Endothelial cell of umbilical vein (primary cell): ENCODE data around the gene PPP1CA. TPM values are rescaled to one million over a fixed set of nuclear protein-coding genes. Genes with fewer than 3 reads are reported as not detected.

Experiments
- BruUV-seq: library from RNA; stranded (reverse); fragments of 400-500 nt; replicated peaks from 2 replicates; lab custom pipeline; 2021; lab: Mats Ljungman, UMichigan
- CTCF ChIA-PET: fragments of 300-600, 350-600 bp; sonication (Branson Sonifier 250); formaldehyde crosslinking; loops from one replicate; lab custom pipeline; 2021; ENCODE audit warnings: antibody characterized with exemption, inconsistent platforms; lab: Charles Lee
- POLR2A ChIA-PET: fragments of 300-600, 350-600 bp; sonication (Branson Sonifier 250); formaldehyde crosslinking; loops from one replicate; lab custom pipeline; 2021; ENCODE audit warnings: antibody characterized with exemption, inconsistent platforms; lab: Charles Lee
- DNase-seq: peaks from one replicate; pipeline ENCODE4 v3.0.0-alpha.2; 2011; ENCODE audit warnings: low read depth, low spot score
- FAIRE-seq: peaks from 2 replicates; lab custom pipeline; 2011; peaks lifted over from hg19 to GRCh38; lab: Jason Lieb, UNC
- H2AFZ ChIP-seq: 2 replicates; pipeline ENCODE4 v1.6.0; 2012; ENCODE audit warnings: low read depth, low read length, control low read depth, inconsistent platforms
- H3K27ac ChIP-seq: 2 replicates; pipeline ENCODE4 v1.5.1; 2011; ENCODE audit warnings: low read depth, mild to moderate bottlenecking, control low read depth, low read length, moderate library complexity; ENCODE audit not compliant: insufficient read depth
- H3K27me3 ChIP-seq, 2 experiments: 2 replicates each; pipeline versions ENCODE4 v1.6.0 to v1.6.1; 2011; ENCODE audit warnings: low read length in 2 of 2, mixed read lengths in 1 of 2; ENCODE audit not compliant: control insufficient read depth in 2 of 2, insufficient read depth in 2 of 2
- H3K36me3 ChIP-seq, 2 experiments: 2 replicates in 1 of 2; 3 replicates in 1 of 2; pipeline ENCODE4 v1.5.1; 2011; ENCODE audit warnings: low read length in 2 of 2, mild to moderate bottlenecking in 1 of 2, moderate library complexity in 1 of 2; ENCODE audit not compliant: control insufficient read depth in 2 of 2, insufficient read depth in 2 of 2; ENCODE audit errors: extremely low read depth in 1 of 2
- H3K4me1 ChIP-seq: 3 replicates; pipeline ENCODE4 v1.5.1; 2011; ENCODE audit warnings: mild to moderate bottlenecking, low read length; ENCODE audit not compliant: control insufficient read depth, insufficient read depth; ENCODE audit errors: extremely low read depth
- H3K4me2 ChIP-seq: 2 replicates; pipeline ENCODE4 v1.6.1; 2011; ENCODE audit warnings: low read length, control low read depth, mixed read lengths; ENCODE audit not compliant: insufficient read depth
- H3K4me3 ChIP-seq, 3 experiments: fragments of 200-600 bp in 1 of 3; sonication (generic), shearing (Covaris generic) in 1 of 3; replicated peaks in 1 of 3; 2 replicates each; pipeline ENCODE4 v1.5.1; 2011 to 2016; ENCODE audit warnings: control low read depth in 3 of 3, low read length in 3 of 3, mild to moderate bottlenecking in 2 of 3, inconsistent platforms in 1 of 3, low read depth in 1 of 3, moderate library complexity in 1 of 3; ENCODE audit not compliant: insufficient read depth in 1 of 3
- H3K79me2 ChIP-seq: 2 replicates; pipeline ENCODE4 v1.6.0; 2012; ENCODE audit warnings: low read length, inconsistent platforms; ENCODE audit not compliant: control insufficient read depth, insufficient read depth
- H3K9ac ChIP-seq: replicated peaks from 2 replicates; pipeline ENCODE3; 2011; ENCODE audit warnings: low read length, control low read depth; ENCODE audit not compliant: insufficient read depth; ENCODE audit errors: extremely low read depth
- H3K9me1 ChIP-seq: replicated peaks from 3 replicates; pipeline ENCODE4 v1.6.0; 2011; ENCODE audit warnings: mild to moderate bottlenecking, low read length; ENCODE audit not compliant: control insufficient read depth, insufficient read depth; ENCODE audit errors: extremely low read depth
- H3K9me3 ChIP-seq: replicated peaks from 2 replicates; pipeline ENCODE4 v1.5.1; 2012; ENCODE audit warnings: low read length, inconsistent platforms; ENCODE audit not compliant: control insufficient read depth, insufficient read depth
- H4K20me1 ChIP-seq: replicated peaks from 2 replicates; pipeline ENCODE3; 2011; ENCODE audit warnings: mild to moderate bottlenecking, low read length; ENCODE audit not compliant: control insufficient read depth, insufficient read depth; ENCODE audit errors: extremely low read depth
- EZH2 ChIP-seq: IDR thresholded peaks from 2 replicates; pipeline ENCODE4 v1.6.1; 2012; ENCODE audit warnings: borderline replicate concordance, low read depth, mild to moderate bottlenecking, moderate library complexity, low read length, inconsistent platforms; ENCODE audit not compliant: severe bottlenecking
- FOS ChIP-seq: IDR thresholded peaks from 2 replicates; pipeline ENCODE4 v1.6.1; 2011; ENCODE audit warnings: mild to moderate bottlenecking, low read length, moderate library complexity, borderline replicate concordance; ENCODE audit not compliant: insufficient read depth
- GATA2 ChIP-seq: IDR thresholded peaks from 2 replicates; pipeline ENCODE4 v1.7.0; 2011; ENCODE audit warnings: low read depth, mild to moderate bottlenecking, moderate library complexity, mixed read lengths, low read length; ENCODE audit not compliant: insufficient read length, insufficient read depth
- JUN ChIP-seq: IDR thresholded peaks from 2 replicates; pipeline ENCODE4 v1.6.1; 2011; ENCODE audit warnings: borderline replicate concordance, low read depth; ENCODE audit not compliant: insufficient read length, insufficient read depth
- MYC ChIP-seq: IDR thresholded peaks from one replicate; pipeline ENCODE4 v1.6.1; 2011; ENCODE audit warnings: mild to moderate bottlenecking, low read depth, low read length
- POLR2A ChIP-seq: IDR thresholded peaks from 2 replicates; pipeline ENCODE4 v1.6.1; 2012; ENCODE audit warnings: low read depth, mild to moderate bottlenecking, control low read depth, low read length
- POLR2AphosphoS5 ChIP-seq: IDR thresholded peaks from 2 replicates; pipeline ENCODE4 v1.6.1; 2012; ENCODE audit warnings: low read depth, mild to moderate bottlenecking, control low read depth, low read length, moderate library complexity; ENCODE audit not compliant: insufficient read depth
- dilution Hi-C: fragments of 300-500 bp; cut with MboI; formaldehyde crosslinking; loops from one replicate; pipeline ENCODE4 v1.15.0; 2019; ENCODE audit warnings: low sequenced_read_pairs; ENCODE audit not compliant: extremely low pct_ligation_motif_present
- intact Hi-C: fragments of 100-400 bp; cut with micrococcal nuclease; formaldehyde crosslinking; loops from one replicate; pipeline ENCODE4 v1.10.0; 2022
- polyA plus RNA-seq, 4 experiments: library from polyadenylated mRNA; depleted of rRNA in 3 of 4; stranded (reverse) in 3 of 4; unstranded in 1 of 4; fragments of >200 nt; gene quantifications; 2 replicates each; pipeline versions ENCODE4 v1.2.1 to v1.2.3, GENCODE V29; 2011 to 2012; ENCODE audit warnings: missing spikeins in 1 of 4
- total RNA-seq: library from RNA; stranded (reverse); gene quantifications from 2 replicates; pipeline ENCODE4 v1.2.3, GENCODE V29; 2021
- TF ChIP-seq, protein P1 (sequence below), 2 donors: IDR thresholded peaks; 1 replicate in 1 of 2; 2 replicates in 1 of 2; pipeline ENCODE4 v1.5.1; 2011; ENCODE audit warnings: low read length in 2 of 2, mild to moderate bottlenecking in 2 of 2, moderate library complexity in 2 of 2, control low read depth in 1 of 2, inconsistent platforms in 1 of 2, low read depth in 1 of 2; ENCODE audit not compliant: insufficient read depth in 1 of 2; ENCODE audit errors: extremely low read depth in 1 of 2
- TF ChIP-seq, protein P2 (sequence below): IDR thresholded peaks from 2 replicates; pipeline ENCODE4 v1.6.1; 2011; ENCODE audit not compliant: insufficient read depth, insufficient read length

Gene PPP1CA
- total and polyA plus RNA-seq, 2 donors (not counting 3 experiments of a cell fraction or from before 2014, with no cell fraction given): 192 to 419 TPM

DNA sequence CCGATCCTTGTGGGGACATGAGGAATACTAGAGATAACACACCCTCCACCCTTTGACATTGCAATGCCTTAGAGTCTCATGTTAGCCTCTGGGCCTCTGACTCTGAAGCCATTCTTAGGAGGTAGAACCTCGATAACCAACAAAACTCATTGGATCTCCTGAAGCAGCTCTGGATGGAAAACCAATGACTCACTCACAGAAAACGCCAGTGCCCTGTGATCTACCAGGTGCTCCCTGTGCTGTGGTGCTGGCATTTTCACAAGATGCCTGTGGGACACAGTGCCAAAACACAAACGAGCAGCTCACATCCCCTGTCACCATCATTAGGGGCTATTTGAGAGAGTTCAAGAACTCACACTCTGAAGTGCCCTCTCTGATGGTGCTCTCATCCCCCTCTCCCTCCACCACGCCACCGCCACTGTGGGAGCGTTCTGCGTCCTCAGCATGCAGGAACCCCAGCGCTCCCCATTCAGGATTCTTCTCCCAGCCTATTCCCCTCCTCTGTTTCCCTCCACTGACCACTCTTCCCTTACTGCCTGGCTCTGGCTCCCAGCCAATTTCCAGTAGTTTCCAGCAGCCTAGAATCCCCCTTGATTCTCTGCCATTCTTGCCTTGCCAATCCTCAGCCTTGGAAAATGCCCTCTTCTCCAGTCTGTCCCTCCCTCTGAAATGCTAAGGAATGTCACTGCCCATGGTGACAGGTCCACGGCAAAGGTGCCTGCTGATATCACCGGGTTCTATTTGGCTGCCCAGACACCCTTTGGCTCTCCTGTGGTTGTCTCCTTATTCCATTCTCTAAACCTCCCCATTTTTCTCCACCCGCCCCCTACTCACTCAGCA, 43.6 kb downstream of the PPP1CA start:
- intact Hi-C loops: loop anchor here (1.0 kb wide), 2 partner anchors 16 to 24 kb away; no protein-coding TSS in a partner anchor
- no peak overlapping the region for H3K4me3 ChIP-seq
- H4K20me1 ChIP-seq: no peaks in the 10 kb centered on the region
- no TSS peak for BruUV-seq
- TF ChIP-seq POLR2A: no peak
- peak; percentile 17 for TF ChIP-seq FOS
- H3K27ac ChIP-seq: no peak overlapping the region
- no peaks in the 10 kb centered on the region for H3K27me3 ChIP-seq
- ChIA-PET CTCF (interaction anchor here (1.4 to 15.0 kb wide), 3 partner anchors 12 to 33 kb away, joined by 7 to 1051 read pairs (median 13); partner anchors contain the start of genes CLCF1 and RAD9A), POLR2A (interaction anchor here (0.8 kb wide), 1 partner anchor 17 kb away, joined by 4 read pairs; no protein-coding TSS in a partner anchor)
- H3K9ac ChIP-seq: no peak overlapping the region
- no peaks in the 10 kb centered on the region for H3K9me3 ChIP-seq
- H3K4me1 ChIP-seq: peaks cover 37% of the 10 kb centered on the region
- dilution Hi-C loops: no loop called here
- no peaks in the 10 kb centered on the region for H3K9me1 ChIP-seq
- H2AFZ ChIP-seq: no peak overlapping the region
- no peaks in the 10 kb centered on the region for H3K36me3 ChIP-seq
- DNase-seq (no peak), FAIRE-seq (no peak)
- no peaks in the 10 kb centered on the region for H3K79me2 ChIP-seq
- no peak overlapping the region for H3K4me2 ChIP-seq

DNA sequence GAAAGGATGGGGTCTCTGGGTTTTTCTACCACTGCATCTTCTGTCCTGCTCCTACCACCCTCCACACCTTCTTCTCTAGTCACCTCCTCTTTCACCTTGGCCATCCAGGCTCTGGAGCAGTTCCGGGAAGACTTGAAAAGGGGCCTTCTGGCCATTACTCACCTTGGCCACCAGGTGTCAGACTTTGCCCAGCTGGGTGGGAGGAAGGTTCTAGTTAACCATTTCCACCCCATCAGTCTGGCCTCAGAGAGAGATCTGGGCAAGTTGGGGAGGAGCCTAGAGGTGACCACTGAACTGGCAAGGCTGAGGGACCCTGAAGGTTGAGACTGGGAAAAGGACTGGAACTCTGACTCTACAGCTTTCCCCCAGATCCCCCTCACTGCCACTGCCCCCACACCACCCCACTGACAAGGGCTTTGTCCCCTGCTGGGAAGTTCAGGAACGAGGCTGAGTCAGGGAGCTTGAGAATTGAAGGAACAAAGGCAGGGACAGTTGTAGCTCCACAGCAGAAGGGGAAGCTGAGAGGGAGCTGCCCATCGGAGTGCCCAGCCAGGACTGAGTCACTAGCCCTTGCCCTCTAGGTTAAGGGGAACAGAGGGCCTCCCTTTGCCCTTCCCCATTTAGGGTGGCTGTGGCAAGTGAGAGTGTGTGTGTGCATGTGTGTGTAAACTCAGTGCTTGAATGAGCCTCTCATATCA, 44.6 kb downstream of the PPP1CA start:
- peaks cover 4% of the 10 kb centered on the region for H3K79me2 ChIP-seq
- BruUV-seq: no TSS peak
- dilution Hi-C loops (no loop called here), intact Hi-C loops (loop anchor here (1.0 kb wide), 2 partner anchors 17 to 25 kb away; no protein-coding TSS in a partner anchor)
- H3K9ac ChIP-seq: no peak overlapping the region
- peak; percentile 71 for DNase-seq
- H3K9me1 ChIP-seq: no peaks in the 10 kb centered on the region
- H3K36me3 ChIP-seq: no peaks in the 10 kb centered on the region
- peak overlapping the region; percentile 26 for H2AFZ ChIP-seq
- no peaks in the 10 kb centered on the region for H3K27me3 ChIP-seq
- FAIRE-seq: peak; percentile 97
- H3K9me3 ChIP-seq: no peaks in the 10 kb centered on the region
- no peak overlapping the region for H3K4me3 ChIP-seq
- ChIA-PET POLR2A (interaction anchor here (0.8 to 1.3 kb wide), 4 partner anchors 13 to 26 kb away, joined by 3 to 13 read pairs (median 4); partner anchors contain the start of gene CLCF1), CTCF (interaction anchor here (0.6 to 15.0 kb wide), 7 partner anchors 11 to 134 kb away, joined by 3 to 1051 read pairs (median 4); partner anchors contain the start of genes CLCF1 and RAD9A)
- peaks cover 41% of the 10 kb centered on the region for H3K4me1 ChIP-seq
- no peaks in the 10 kb centered on the region for H4K20me1 ChIP-seq
- peak overlapping the region; percentile 3 for H3K27ac ChIP-seq
- TF ChIP-seq, protein P1, sequence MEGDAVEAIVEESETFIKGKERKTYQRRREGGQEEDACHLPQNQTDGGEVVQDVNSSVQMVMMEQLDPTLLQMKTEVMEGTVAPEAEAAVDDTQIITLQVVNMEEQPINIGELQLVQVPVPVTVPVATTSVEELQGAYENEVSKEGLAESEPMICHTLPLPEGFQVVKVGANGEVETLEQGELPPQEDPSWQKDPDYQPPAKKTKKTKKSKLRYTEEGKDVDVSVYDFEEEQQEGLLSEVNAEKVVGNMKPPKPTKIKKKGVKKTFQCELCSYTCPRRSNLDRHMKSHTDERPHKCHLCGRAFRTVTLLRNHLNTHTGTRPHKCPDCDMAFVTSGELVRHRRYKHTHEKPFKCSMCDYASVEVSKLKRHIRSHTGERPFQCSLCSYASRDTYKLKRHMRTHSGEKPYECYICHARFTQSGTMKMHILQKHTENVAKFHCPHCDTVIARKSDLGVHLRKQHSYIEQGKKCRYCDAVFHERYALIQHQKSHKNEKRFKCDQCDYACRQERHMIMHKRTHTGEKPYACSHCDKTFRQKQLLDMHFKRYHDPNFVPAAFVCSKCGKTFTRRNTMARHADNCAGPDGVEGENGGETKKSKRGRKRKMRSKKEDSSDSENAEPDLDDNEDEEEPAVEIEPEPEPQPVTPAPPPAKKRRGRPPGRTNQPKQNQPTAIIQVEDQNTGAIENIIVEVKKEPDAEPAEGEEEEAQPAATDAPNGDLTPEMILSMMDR (IDR thresholded peaks at IDR 0.05; ENCODE audit: extremely low read depth in 1 of 2, insufficient read depth in 1 of 2, low read depth in 1 of 2, low read length in 2 of 2): peak; percentile 92 to 98
- TF ChIP-seq, protein P2, sequence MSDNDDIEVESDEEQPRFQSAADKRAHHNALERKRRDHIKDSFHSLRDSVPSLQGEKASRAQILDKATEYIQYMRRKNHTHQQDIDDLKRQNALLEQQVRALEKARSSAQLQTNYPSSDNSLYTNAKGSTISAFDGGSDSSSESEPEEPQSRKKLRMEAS: no peak
- TF ChIP-seq JUN (no peak), POLR2AphosphoS5 (peak; percentile 16), FOS (no peak), POLR2A (peak; percentile 25), MYC (no peak), GATA2 (no peak), EZH2 (no peak)
- no peak overlapping the region for H3K4me2 ChIP-seq
